NB4 (cell line): ENCODE measurements around the gene NTN5.

Experiments
- DNase-seq: peaks from one replicate; pipeline ENCODE4 v3.0.0; 2010; ENCODE audit warnings: low read depth
- H3K4me3 ChIP-seq: one replicate; pipeline ENCODE4 v1.5.1; 2011; ENCODE audit warnings: mild to moderate bottlenecking, low read depth, low read length, moderate library complexity
- MYC ChIP-seq: IDR thresholded peaks from 2 replicates; pipeline ENCODE4 v1.6.1; 2011; ENCODE audit warnings: low read depth, low read length
- POLR2A ChIP-seq: IDR thresholded peaks from 2 replicates; pipeline ENCODE4 v1.6.1; 2011; ENCODE audit warnings: mild to moderate bottlenecking; ENCODE audit not compliant: insufficient read length; ENCODE audit errors: extremely low read depth
- TF ChIP-seq, protein P1 (sequence below): IDR thresholded peaks from 2 replicates; pipeline ENCODE4 v1.6.1; 2011; ENCODE audit warnings: low read depth, low read length
- TF ChIP-seq, protein P2 (sequence below): IDR thresholded peaks from one replicate; pipeline ENCODE4 v1.5.1; 2012; ENCODE audit warnings: low read depth, low read length

NTN5 gene

DNA sequence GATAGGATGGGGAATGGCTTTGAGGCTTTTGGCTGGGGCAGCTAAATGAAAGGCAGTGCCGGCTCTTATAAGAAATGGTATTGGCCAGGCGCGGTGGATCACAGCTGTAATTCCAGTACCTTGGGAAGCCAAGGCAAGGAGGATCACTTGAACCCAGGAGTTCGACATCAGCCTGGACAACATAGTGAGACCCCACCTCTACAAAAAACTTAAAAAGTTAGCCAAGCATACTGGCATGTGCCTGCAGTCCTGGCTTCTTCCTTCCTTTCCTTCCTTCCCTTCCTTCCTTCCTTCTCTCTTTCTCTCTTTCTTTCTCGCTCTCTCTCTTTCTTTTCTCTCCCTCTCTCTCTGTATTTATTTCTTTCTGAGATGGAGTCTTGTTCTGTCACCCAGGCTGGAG is 30.0 kb downstream of the NTN5 start:
- peak; percentile 32 for DNase-seq
- no peak for TF ChIP-seq POLR2A
- TF ChIP-seq, protein P1, sequence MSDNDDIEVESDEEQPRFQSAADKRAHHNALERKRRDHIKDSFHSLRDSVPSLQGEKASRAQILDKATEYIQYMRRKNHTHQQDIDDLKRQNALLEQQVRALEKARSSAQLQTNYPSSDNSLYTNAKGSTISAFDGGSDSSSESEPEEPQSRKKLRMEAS, result no peak
- TF ChIP-seq MYC, result no peak
- TF ChIP-seq, protein P2, sequence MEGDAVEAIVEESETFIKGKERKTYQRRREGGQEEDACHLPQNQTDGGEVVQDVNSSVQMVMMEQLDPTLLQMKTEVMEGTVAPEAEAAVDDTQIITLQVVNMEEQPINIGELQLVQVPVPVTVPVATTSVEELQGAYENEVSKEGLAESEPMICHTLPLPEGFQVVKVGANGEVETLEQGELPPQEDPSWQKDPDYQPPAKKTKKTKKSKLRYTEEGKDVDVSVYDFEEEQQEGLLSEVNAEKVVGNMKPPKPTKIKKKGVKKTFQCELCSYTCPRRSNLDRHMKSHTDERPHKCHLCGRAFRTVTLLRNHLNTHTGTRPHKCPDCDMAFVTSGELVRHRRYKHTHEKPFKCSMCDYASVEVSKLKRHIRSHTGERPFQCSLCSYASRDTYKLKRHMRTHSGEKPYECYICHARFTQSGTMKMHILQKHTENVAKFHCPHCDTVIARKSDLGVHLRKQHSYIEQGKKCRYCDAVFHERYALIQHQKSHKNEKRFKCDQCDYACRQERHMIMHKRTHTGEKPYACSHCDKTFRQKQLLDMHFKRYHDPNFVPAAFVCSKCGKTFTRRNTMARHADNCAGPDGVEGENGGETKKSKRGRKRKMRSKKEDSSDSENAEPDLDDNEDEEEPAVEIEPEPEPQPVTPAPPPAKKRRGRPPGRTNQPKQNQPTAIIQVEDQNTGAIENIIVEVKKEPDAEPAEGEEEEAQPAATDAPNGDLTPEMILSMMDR, result no peak
- no peak overlapping the region for H3K4me3 ChIP-seq

DNA sequence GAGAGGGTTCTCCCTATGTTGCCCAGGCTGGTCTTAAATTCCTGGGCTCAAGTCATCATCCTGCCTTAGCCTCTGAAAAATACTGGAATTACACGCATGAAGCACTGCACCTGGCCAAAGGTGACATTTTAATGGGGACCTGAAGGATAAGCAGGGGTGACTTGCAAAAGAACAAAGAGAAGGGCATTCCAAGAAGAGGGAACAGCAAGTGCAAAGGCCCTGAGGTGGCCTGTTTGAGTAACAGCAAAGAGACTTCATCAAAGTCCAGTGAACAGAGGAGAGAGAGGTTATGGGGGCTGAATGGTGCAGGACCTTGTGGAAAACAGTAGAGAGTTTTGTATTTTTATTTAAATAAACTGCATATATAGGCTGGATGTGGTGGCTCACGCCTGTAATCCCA is 31.0 kb downstream of the NTN5 start:
- no peak for TF ChIP-seq MYC
- TF ChIP-seq, protein P1, result no peak
- no peak overlapping the region for H3K4me3 ChIP-seq
- peak; percentile 29 for DNase-seq

DNA sequence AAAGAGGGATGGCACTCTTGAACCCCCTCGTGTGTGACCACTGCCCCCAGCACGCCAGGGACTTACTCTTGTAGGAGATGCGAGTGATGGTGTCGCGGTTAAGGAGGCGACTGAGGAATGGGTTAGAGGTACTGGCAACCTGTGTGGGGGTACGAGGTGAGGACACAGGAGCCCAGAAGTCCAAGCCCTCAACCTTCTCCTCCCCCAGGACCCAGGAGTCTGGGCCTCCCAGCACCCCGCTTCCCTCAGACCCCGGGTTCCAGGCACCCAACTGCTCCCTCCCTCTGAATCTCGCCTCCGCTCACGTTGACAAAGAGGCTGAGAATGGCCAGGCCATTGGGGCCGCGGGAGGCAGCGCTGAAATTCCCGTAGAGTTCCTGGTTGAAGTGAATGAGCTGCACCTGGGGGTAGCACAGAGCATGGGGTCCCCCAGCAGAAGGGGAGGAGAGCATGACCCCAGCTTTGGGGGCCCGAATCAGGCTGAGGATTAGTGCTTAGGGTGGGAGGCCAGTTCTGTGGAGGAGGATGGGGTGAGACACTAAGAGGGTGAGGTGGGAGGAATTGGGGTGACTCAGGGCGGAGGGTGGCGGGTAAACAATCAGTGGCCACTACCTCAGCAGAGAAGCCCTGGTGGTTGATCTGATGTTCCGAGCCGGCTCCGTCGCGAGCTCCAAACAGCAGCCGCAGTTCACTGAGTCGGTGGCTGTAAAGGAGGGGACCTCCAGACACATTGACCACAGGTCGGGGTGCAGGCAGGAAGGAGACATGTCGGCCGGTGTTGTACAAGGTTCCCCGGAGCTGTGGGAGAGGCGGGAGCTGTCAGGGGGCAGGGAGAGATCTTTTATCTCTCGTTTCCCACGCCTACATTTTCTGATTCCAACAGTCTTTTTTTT is 33.1 kb downstream of the NTN5 start:
- TF ChIP-seq, protein P2, result no peak
- TF ChIP-seq, protein P1, result no peak
- TF ChIP-seq MYC (no peak), POLR2A (no peak)
- no peak overlapping the region for H3K4me3 ChIP-seq
- peak; percentile 57 for DNase-seq

DNA sequence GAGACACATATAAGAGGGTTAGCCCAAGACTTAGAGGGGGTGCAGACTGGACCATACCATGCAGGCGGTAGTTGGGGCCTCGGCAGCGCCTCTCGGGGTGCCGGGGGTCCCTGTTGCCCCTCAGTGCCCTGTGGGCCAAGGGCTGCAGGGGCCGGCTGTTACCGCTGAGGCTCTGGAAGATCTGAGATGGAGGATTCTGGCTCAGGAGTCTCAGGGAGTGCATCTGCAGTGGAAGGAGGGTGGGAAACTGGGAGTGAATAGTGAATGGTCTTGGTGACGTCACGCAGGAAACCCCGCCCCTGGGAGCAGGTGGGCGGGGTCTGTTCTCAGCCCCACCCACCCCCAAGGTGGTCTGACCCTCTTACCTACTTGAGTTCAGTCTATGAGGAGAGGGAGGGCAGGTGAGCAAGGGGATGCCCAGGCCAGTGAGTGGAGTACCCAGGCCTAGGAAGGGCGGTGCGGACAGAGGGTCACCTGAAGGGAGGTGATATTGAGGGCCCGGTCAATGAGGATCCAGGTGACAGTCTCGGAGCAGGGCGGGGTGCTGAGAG is 33.9 kb downstream of the NTN5 start:
- H3K4me3 ChIP-seq, result peak overlapping the region; percentile 71
- DNase-seq, result peak; percentile 68
- TF ChIP-seq, protein P2, result no peak
- no peak for TF ChIP-seq MYC
- TF ChIP-seq POLR2A, result no peak
- TF ChIP-seq, protein P1, result no peak

DNA sequence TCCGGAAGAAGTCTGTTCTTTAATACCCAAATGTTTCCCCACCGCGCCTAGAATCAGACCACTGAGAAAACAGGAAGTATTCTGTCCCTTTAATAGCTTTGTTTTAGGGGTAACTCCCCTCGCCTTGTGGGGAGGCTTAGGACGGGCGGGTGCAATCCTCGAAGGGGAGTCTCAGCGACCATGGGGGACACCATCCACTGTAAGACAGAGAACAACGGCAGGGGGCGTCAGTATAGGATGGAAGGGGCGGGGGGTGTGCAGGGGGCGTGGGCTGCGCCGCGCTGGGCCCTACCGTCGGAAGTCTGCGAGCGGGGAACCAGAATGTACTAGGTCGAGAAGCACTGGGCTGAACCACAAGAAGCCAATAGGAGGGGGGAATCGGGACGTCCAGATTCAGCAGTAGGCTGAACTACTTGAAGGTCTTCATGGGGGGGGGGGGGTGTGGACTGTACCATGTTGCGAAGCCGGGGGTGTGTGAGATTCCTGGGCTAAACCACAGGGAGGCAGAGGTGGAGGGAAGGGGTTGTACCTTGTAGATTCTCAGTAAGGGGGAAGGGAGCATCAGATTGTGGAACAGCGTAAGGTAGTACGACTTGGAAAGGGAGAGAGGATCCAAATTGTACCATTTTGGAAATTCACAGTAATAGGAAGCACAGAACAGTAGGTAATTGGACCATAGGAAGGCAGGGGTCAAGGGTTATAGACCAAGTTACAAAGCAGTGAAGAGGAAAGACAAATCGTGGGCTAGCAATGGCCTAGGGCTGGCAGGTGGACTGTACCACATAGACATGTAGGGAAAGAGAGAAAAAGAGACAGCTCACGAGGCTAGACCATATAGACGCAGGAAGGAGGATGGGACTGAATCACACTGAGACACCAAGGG is 34.6 kb downstream of the NTN5 start:
- no peak for TF ChIP-seq MYC
- TF ChIP-seq, protein P2, result peak; percentile 60
- TF ChIP-seq, protein P1, result no peak
- DNase-seq, result peak; percentile 100
- peak overlapping the region; percentile 71 for H3K4me3 ChIP-seq
